Thymus (tissue), 2 donors: ENCODE data around the gene CHAT. TPM values are rescaled to one million over a fixed set of nuclear protein-coding genes. Genes with fewer than 3 reads are reported as not detected.

Experiments used
- polyA plus RNA-seq: library from polyadenylated mRNA; stranded (reverse); fragments of 200-250 nt; gene quantifications from one replicate; pipeline ENCODE4 v1.2.3, GENCODE V29; 2013
- total RNA-seq: library from RNA; stranded (reverse); fragments of 120-200 nt; gene quantifications from one replicate; pipeline ENCODE4 v1.2.4, GENCODE V29; 2013
- donor health status: healthy.

The CHAT gene
- total and polyA plus RNA-seq, 2 donors = 0.09 TPM; not detected in 1

Other genes with a start within 250 kb of the CHAT start
- gene DRGX, start 217.9 kb upstream of the CHAT start, total RNA-seq = 0.05 TPM
- 0.30 TPM for gene DRGX, start 217.9 kb upstream of the CHAT start, polyA plus RNA-seq
- 8.4 TPM for gene ERCC6, start 74.9 kb upstream of the CHAT start, total RNA-seq
- 6.1 TPM for gene ERCC6, start 74.9 kb upstream of the CHAT start, polyA plus RNA-seq
- gene SLC18A3, start 3.7 kb upstream of the CHAT start, total RNA-seq = not detected
- gene SLC18A3, start 3.7 kb upstream of the CHAT start, polyA plus RNA-seq = 0.07 TPM
- gene C10orf53, start 65.6 kb downstream of the CHAT start, total RNA-seq = not detected
- 0.05 TPM for gene C10orf53, start 65.6 kb downstream of the CHAT start, polyA plus RNA-seq
- gene OGDHL, start 148.3 kb downstream of the CHAT start, total RNA-seq = 0.61 TPM
- 1.9 TPM for gene OGDHL, start 148.3 kb downstream of the CHAT start, polyA plus RNA-seq